Upper lobe of left lung (tissue), 4 donors: ENCODE data around the gene ATXN7.

Experiments used
- POLR2AphosphoS5 ChIP-seq, 2 donors: sonication (generic); formaldehyde crosslinking; IDR thresholded peaks; one replicate each; pipeline ENCODE4 v1.5.1; 2017; ENCODE audit warnings: antibody characterized with exemption in 2 of 2
- TF ChIP-seq, protein P1 (sequence below), 6 experiments: fragments of 450-650 bp in 4 of 6; fragments of 200-600 bp in 2 of 6; sonication (generic) in 2 of 6; IDR thresholded peaks; one replicate each; pipeline ENCODE4 v1.5.1; 2016 to 2019; ENCODE audit warnings: antibody characterized with exemption in 6 of 6

DNA sequence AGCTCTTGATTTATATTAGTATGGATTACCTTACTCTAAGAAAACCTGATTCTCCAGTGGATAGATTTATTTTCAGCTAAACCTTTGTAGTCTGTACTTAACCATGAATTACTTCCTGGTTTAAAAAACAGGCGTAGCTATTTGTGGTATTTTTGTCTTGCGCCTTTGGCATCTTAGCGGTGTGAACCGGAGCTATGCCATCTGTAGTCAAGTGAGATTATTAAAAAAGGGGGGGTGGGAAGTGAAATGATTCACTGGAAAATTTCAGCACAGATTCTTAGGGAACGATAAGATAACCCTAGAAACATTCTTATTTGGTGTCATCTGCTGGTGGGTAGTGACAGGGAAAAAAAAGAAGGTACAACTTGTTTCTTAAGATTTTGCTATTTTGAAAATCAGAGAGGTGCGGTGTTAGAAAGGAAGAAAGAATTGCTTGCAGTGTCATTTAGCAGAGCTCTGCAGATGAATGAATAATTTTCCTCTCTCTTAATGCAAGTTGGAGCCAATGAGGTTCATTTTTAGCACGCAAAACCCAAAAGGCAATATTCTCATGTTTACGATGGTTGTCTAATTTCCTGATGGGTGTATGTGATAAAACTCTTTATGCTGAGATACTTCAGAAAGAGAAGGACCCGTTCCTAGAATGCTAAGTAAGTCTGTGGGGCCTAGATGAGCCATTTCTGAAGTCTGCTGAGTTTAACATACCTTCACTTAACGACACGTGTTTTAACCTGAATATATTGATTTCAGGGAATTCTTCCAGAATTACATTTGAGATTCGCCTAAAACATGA, 115.6 kb downstream of the ATXN7 start:
- no peak for TF ChIP-seq POLR2AphosphoS5 (IDR thresholded peaks at IDR 0.05)
- TF ChIP-seq, protein P1, sequence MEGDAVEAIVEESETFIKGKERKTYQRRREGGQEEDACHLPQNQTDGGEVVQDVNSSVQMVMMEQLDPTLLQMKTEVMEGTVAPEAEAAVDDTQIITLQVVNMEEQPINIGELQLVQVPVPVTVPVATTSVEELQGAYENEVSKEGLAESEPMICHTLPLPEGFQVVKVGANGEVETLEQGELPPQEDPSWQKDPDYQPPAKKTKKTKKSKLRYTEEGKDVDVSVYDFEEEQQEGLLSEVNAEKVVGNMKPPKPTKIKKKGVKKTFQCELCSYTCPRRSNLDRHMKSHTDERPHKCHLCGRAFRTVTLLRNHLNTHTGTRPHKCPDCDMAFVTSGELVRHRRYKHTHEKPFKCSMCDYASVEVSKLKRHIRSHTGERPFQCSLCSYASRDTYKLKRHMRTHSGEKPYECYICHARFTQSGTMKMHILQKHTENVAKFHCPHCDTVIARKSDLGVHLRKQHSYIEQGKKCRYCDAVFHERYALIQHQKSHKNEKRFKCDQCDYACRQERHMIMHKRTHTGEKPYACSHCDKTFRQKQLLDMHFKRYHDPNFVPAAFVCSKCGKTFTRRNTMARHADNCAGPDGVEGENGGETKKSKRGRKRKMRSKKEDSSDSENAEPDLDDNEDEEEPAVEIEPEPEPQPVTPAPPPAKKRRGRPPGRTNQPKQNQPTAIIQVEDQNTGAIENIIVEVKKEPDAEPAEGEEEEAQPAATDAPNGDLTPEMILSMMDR (IDR thresholded peaks at IDR 0.05): peak in 1 of 6 experiments; percentile 24
